GM21381 (cell line): ENCODE data around the gene BRD4.

Experiments used
- ATAC-seq: cut with Tn5 transposase; IDR thresholded peaks from one replicate; pipeline ENCODE4 v1.9.1; 2021; ENCODE audit warnings: mild to moderate bottlenecking, moderate library complexity; ENCODE audit not compliant: unreplicated experiment

BRD4 gene

DNA sequence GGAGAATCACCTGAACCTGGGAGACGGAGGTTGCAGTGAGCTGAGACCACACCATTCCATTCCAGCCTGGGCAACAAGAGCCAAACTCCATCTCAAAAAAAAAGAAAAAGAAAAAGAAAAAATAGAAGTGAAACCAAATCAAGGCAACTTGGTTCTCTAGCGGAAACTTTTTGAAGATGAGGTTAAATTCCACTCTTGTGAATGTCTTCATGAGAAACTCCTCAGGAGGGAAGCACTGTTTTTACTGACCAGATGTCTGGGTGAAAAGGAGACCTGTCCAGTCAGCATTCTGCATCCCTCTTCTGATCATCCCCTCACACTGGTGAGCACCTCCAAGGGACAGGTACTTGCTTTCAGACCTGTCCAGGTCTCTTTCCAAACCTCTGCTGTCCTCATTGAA is 15.8 kb downstream of the BRD4 start:
- ATAC-seq, result no peak

DNA sequence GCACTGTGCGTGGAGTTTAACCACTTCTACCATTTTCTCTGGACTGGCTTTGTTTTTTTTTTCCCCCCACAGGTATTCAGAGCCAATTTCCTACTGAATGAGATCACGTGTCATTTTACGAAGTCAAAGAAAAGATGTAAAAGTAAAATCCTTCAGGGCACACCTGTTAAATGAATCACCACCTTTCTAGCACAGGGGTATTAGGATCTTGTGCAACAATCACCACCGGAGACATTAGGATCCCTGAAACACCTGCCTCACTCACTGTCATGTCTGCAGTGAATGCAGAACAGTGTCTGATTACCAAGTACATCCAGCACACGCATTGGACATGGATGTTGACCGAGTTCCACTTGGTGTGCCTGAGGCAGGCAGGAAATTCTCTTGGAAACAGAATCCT is 17.2 kb downstream of the BRD4 start:
- no peak for ATAC-seq

DNA sequence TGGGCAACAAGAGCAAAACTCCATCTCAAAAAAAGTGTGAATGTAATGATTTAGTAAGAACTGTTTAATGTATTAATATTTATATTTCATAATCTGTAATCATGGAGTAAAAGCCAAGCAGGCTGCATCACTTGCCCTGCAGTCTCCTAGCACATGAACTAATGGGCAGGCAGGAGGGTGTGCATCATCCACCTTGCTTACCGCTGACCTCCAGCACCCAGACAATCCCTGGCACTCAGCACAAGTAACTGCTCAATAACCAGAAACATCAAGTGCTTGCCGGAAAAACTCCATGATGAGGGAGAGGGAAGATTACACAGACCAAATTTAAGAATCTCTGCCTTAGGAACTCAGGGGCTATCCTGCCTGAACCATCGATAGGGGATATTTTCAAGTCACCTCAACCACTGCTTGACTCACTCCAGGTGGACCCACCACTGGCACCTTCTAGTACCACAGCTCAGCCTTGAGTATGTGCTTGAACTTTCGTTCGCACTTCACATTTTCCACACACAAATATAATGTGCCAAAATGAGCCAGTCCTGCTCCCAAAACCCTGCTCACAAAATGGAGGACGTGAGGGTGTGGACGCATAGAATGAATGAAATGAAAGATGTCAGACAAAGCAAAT is 18.6 kb downstream of the BRD4 start:
- no peak for ATAC-seq

DNA sequence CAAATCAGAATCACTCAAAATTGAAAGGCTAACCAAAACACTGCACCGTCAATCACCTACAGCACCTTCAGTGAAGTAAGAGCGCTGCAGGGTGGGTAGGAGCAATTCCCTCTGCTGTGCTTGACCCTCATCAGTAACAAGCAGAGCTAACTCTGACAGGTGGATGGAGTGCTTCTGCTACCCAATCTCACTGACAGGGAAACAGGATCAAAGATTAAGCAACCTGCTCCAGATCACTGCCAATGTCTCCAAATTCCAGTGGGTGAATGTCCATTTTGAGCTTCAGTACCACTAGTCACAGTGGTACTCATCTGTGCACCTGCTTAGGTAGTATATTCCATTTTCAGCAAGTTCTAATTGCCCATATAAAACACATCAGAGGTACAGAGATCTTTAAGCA is 25.2 kb downstream of the BRD4 start:
- ATAC-seq, result no peak

DNA sequence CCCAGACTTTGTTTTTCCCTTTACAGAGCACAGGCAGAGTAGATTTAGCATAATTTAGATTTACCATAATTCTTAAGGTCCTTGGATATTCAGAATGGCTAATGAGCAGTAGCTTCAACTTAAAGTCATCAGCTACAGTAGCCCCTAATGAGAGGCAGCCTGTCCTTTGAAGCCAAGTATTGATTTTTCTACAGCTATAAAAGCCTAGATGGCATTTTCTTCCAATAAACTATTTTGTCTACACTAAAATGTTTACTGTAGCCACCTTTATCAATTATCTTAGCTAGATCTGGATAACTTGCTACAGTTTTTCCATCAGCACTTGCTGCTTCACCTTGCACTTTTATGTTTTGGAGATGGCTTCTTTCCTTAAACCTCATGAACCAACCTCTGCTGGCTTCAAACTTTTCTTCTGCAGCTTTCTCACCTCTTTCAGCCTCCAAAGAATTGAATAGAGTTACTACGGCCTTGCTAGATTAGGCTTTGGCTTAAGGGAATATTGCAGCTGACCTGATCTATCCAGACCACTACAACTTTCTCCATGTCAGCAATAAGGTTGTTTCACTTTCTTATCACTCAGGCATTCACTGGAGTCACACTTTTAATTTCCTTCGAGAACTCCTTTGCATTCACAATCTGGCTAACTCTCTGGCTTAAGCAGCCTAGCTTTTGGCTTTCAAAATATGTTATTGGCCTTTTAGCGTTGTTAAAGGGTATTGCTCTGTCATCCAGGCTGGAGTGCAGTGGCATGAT is 26.6 kb downstream of the BRD4 start:
- ATAC-seq, result no peak

DNA sequence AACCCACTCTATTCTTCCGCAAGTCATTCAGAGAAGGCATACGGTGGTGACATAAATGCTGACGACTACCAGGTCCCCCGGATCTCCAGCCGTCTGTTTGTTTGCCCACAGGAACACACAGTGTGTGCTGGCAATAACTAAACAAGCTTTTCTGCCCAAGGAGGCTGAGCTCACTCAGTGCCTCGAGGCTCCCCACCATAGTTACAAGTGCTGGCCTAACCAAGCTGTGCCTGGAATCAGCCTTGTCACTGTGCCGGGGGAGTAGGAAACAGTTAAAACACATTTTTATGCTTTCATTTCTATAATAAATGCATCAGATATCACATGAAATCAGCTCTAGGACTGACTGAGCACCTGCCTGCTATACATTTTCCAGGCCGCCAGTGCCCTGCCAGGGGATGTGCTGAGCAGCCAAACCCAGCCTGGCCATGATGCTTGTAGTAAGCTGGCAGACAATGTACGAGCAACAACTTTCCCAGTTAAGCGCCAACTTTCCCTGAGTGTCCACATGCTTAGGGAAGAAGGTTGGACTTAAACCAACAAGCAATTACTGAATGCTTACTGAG is 28.1 kb downstream of the BRD4 start:
- no peak for ATAC-seq

DNA sequence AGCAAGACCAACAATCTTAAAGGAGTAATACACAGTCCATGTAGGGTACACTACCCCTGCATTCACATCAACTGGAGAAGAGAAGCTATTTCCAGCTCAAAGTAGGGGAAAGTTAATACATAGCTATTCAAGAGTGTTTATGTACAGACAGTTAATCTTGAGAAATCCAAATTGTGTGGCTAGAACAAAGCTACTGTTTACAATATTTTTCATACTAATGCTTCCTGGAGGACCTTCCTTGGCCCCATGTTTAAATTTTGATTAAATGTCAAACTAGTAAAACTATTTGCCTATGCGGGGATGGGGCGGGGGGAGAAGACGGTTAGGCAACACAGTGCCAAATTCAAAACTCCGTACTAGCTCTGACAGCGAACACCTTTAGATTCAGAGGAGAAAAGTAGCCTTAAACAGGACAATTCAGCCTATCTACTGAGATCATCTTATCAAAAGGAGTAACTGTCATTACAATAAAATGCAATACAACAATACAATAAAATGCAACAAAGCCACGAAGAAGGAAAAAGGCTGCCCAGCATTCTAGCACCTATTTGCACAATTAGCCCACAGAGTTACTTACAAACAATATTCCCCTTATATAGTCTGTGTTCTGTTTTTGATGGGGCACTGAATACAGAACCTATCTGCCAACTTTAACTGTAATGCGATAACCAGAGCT is 29.1 kb downstream of the BRD4 start:
- no peak for ATAC-seq

DNA sequence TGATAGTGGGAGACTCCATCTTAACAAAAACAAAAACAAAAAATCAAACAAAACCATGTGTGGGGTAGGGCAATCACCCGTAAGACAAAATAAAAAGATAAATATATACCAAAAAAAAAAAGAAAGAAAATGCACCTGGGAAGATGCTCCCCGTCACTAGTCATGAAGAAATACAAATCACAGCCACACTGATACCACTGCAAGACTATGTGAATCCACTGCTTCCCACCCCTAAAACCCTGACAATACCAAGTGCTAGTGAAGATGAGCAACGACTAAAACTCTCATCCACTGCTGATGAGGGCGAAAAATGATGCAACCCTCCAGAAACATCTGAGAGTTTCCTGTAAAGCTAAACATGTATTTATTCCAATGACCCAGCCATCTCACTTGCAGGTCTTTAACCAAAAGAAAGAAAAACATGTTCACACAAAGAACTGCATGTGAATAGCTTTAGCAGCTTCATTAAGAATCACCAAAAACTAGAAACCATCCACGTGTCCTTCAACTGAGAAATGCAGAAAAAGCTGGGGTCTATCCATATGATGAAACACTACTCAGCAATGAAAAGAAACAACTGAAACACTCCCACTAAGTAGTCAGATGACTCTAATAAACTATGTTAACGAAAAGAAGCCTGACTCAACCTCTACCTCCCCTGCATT is 31.7 kb downstream of the BRD4 start:
- ATAC-seq, result no peak

DNA sequence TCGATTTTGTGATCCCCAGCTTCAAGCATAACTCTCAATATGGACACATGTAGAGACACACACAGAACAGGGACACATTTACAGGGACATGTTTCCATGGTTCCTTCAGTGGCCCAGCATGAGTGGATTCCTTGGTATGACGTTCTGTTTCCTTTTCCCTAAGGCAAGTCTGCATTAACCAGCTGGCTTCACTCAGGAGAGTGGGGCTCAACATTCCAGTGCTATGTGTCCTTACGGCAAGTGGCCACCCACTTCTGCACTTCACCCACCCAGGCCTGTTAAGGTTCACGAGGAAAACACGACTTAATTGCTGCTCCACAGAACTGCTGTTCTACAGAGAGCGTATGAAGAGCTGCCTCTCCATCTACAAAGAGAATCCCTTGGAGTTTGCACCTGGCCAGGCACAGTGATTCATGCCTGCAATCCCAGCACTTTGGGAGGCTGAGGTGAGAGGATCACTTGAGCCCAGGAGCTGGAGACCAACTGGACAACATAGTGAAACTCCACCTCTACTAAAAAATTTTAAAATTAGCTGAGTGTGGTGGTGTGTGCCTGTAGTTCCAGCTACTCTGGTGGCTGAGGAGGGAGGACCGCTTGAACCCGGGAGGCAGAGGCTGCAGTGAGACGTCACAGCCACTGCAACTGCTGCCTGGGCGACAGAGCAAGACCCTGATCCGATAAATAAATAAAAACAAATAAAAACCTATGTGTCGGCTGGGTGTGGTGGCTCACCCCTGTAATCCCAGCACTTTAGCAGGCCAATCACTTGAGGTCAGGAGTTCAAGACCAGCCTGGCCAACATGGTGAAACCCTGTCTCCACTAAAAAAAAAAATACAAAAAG is 32.5 kb downstream of the BRD4 start:
- no peak for ATAC-seq

DNA sequence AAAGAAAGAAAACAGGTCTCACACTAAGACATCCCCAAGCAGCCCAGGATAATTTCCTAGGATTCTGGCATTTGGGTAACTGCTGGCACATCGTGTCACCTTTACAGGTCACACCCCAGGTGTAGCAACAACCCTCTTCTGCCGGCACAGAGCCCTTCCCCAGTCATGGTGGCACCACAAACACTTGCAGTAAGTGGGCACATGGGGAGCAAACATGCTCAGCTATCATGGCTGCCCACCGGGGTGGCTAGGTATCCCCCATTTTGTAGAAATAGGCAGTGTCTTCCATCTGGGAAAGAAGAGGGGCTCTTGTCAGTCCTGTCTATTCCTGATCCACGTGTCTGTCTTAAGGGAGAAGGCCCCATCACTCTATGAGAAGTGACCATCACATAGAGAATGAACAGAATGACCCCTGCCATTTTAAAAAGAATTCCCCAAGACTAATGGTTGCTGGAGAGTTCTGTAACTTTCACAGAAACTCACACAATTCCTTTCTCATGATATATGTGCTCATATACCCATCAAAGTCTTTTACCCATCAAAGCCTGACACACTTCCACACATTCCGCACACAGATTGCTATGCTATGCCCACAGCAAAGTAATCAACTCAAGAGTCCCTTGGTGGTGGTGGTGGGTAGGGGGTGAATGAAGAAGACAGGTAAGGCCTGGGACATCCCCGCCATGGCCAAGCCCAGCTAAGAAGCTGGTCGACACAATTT is 33.3 kb downstream of the BRD4 start:
- no peak for ATAC-seq

DNA sequence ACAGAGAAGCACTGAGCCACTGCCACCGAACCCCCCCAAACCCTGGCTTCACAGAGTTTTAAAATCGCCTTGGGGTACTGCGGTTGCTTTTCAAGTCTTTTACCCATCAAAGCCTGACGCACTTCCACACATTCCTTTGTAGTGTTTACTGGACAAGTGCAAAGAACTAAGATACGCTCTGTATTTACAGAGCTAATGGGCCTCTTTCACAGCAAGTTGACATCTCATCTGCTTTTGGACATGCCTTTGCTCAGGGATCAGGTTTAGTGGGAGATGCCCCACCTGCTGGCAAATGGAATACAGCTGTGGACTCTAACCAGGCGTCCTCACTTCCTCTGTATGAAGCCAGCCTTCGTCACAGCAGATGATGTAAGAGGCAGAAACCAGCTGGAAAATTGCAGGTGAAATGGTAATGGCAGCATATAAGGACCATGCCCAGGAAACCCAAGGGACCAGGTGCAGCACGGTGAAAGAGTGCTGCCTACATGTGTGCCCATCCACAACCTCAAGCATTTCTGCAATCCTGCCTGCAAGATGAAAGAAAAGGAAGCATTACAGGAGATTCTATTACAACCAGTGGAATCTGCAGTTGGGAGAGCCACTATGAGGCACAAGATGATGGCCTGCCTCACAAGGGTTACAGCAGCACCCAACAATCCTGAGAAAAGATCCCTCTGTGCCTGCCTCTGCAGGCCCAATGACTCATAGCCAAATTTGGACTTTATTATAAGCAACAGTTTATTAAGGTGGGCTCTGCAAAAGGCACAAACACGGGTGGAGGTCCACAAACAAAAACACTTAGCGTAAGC is 34.7 kb downstream of the BRD4 start:
- no peak for ATAC-seq

DNA sequence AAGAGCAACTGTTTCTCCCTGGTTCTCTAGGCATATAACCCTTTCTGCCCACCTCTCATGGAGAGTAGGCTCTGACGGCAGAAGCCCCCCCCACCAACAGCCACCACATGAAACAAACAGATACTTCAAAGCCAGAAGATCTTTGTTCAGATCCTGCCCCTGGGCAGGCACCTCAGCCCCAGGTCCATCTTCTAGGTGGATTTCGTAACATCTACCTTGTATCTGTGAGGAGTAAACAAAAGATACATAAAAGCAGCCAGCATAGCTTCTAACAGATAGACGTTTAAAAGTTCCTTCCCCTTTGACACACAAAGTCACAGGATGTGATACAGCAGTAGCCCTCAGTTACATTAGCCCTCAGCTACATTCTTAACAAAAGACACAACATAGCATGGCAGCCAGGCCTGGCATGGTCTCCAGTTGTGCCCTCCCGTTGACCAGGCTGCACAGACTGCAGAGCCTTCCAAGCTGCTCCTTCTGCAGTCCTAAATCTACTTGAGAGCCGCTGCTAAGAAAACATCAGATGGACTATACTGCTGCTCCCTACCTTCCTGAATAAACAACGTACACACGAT is 35.4 kb downstream of the BRD4 start:
- no peak for ATAC-seq

DNA sequence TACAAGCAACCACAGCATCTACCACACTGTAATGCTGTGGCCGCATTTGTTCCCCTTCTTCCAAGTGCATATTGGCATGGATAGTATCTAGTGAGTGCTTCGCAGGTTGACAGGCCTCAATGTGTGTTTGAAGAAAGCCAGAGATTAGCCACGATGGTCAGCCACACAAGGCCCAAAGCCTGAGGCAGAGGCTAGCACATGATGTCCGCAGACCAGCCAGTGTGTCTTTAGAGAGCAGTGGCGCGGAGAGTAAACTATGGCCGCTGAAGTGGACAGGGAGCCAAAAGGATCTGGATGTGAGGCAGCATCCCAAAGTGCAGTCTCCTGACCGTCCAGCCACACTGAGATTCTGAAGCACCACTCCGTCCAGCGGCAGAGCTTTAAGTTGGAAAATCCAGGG is 36.0 kb downstream of the BRD4 start:
- no peak for ATAC-seq

DNA sequence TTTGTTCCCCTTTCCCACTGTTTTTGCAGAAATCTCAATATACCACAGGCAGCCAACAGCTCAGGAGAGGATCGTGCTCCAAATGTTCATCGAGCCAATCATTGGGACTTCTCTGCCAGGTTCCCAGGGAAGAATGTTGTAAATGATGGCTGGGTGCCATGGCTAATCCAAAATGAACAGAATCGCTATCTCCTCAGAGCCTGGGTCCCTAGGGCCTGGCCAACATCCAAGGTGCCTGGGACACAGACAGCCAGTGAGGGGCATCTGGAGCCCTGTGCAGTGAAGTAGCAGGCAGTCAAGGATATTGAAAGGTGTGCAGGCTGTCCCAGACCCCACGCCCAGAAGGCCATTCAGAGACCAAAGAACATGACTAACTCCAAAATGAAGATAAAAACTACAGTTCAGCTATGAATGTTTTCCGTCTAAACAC is 37.8 kb downstream of the BRD4 start:
- no peak for ATAC-seq

DNA sequence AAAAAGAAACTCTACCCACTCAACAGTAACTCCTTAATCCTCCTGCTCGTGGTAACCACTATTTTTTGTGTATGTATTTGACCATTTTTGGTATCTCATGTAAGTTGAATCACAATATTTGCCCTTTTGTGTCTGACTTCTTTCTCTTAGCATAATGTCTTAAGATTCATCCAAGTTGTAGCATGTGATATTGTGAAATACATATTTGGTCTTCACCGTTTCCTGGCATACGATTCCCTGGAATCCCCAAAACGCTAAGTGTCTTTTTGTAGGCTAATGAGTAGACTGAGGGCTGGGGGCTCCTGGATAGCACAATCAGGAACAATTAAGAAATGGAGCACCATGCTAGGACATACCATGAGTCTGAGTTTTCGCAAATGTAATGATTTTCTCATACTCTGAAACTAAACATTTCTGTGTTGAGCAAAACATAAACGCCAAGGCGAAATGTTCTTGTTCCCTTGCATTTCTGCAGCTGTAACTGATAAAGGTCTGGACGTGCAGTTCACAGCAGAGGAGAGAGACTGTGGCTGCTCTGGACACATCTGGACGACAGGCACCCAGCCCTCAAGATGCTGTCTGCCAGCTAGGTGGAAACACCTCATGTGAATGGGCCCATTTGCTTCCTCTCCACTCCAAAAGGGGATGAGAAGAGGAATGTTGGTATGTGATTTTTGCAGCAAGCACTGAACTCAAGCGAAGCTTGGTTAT is 38.4 kb downstream of the BRD4 start:
- no peak for ATAC-seq

DNA sequence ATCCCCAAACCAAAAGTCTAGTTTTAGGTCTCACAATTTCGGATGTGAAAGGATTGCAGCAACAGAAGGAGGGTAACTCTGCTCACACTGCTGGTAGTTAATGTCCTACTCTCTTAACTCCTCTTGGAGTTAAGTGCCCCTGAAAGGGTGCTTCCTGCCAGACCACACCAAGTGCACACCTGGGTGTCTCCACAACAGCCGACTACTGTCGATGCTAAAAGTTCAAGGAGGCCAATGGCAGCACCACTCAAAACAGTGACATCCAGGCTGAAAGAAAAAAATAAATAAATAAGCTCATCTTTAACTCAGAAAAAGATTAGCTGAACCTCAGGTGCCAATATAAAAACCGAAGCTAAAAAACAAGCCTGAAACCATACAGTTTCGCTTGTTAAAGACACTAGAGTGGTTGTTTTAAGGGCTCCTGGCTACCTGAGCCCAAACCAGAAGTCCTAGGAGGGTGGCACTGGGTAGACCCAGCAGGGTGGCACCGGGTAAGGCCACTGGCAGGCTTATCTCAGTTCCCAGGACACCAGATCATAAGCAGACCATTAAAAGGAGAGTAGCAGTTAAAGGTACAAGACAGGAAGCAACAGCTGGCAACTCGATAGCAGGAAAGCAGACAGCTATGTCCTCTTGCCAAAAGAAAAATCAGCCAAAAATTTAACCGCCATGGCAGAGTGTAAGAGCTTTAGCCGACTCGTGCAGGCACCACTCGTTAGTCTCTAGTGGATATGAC is 39.3 kb downstream of the BRD4 start:
- ATAC-seq, result no peak

DNA sequence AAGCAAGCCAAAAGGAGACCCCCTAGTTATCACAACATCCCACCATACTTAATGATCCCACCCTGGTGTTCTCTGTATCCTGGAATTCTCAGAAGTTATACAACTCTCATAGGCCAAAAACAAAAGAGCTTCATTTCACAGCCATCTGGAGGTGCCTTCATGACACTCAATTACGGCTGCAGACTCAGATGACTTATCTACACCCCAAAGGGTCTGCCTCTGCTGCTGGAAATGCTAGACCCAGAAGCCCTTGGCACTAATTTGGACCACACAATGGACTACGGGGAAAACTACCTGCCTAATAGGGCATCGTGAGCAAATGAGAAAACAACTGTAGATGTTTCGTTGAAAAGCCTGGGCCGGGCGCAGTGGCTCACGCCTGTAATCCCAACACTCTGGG is 40.2 kb downstream of the BRD4 start:
- no peak for ATAC-seq
